ENCODE results near the gene TFF3.

The TFF3 gene

DNA sequence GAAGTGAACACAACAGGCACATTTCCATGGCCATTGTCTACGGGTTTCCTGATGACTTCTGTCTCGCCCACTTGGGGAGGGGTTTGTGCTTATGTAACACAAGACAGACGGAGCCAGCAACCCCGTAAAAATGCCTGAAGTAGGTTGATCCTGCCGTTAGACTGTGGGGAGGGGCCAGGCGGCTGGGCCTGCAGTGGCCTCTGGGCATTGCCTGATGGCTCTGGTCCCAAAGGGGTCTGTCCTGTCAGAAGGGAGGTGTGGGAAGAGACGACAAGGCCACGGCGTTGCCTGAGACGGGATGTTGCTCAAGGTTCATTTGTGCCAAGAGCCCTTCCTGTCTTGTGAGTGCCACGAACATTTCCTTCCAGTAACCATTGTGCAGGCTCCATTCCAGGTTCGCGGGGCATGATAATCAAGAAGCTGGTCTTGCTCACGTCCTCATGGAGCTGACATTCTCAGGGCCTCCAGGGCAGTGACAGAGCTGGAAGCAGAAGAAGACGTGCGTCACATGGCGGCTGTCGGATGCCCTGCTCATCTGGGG, 51.5 kb downstream of the TFF3 start:
- no peak for DNase-seq

DNA sequence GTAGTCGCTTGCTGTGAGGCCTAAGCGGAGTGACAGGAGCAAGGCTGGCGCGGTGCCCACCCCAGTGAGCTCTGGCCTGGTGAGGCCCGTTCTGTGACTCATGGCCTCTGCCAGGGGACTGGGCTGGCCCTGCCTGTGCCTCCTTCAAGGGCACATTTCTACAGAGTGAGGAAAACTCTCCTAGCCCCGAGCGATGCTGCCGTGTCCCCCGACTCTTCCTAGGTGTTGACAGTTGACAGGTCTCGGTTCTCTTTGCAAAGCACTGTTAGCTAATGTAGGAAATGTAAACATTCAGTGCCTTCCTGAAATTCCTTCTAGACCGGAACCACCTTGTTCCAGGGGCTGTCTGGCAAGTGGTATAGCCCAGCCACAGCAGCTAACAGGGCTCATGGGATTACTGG, 52.4 kb downstream of the TFF3 start:
- DNase-seq: no peak

GRCh38 chr21:42261829-42262200, 53.4 kb downstream of the TFF3 start:
- DNase-seq: no peak

Data from NCI-H1436 treated with DMSO at 0.1 percent for 48 hours (cell line).